ENCODE measurements around the gene ZNF180.

- TF ChIP-seq CTCF (IDR thresholded peaks at IDR 0.05) = no peak
- no peak for TF ChIP-seq EZH2 (IDR thresholded peaks at IDR 0.05; ENCODE audit: borderline replicate concordance, insufficient read depth, low read depth, low read length, poor library complexity, severe bottlenecking)
Measured at GRCh38 chr19:44476559-44477408, 23.5 kb downstream of the ZNF180 start.

Data from B cell (primary cell).